Right cardiac atrium (tissue), 5 donors: ENCODE measurements around the gene SPR. TPM values are rescaled to one million over a fixed set of nuclear protein-coding genes. Genes with fewer than 3 reads are reported as not detected.
A peak's percentile ranks its signal among the peaks of the same experiment; 100 is the strongest.

Experiments used
- ATAC-seq, 2 donors: fragments of 200-7000 bp; cut with Tn5 transposase; one replicate each; pipeline versions ENCODE4 v1.8.0 to v1.9.1; 2020; ENCODE audit warnings: moderate library complexity in 2 of 2, mild to moderate bottlenecking in 1 of 2
- DNase-seq, 3 donors: peaks; one replicate each; pipeline ENCODE4 v3.0.0-alpha.2; 2020
- H3K27ac ChIP-seq: one replicate; pipeline ENCODE4 v1.5.1; 2013; ENCODE audit warnings: mild to moderate bottlenecking, low read length, control low read depth, moderate library complexity
- H3K27me3 ChIP-seq: one replicate; pipeline ENCODE4 v1.6.1; 2013; ENCODE audit not compliant: control insufficient read depth, insufficient read depth
- H3K4me1 ChIP-seq: one replicate; pipeline ENCODE4 v1.6.1; 2013; ENCODE audit warnings: low read length; ENCODE audit not compliant: control insufficient read depth, insufficient read depth
- H3K4me3 ChIP-seq: one replicate; pipeline ENCODE4 v1.5.1; 2013; ENCODE audit warnings: low read length, control low read depth
- H3K9me3 ChIP-seq: one replicate; pipeline ENCODE4 v1.6.1; 2013; ENCODE audit warnings: low read length; ENCODE audit not compliant: control insufficient read depth
- WGBS: extraction: QIAGEN DNeasy Blood & Tissue Kit; methylation state at CpG from one replicate; pipeline ENCODE4 v1.1.7; 2013; 5-methylcytosine and 5-hydroxymethylcytosine counted together
- intact Hi-C, 4 donors: fragments of 100-400 bp; cut with DNase I; formaldehyde crosslinking; loops; one replicate each; pipeline versions ENCODE4 v1.11.0 to v1.14.0; 2022 to 2023
- polyA plus RNA-seq: library from polyadenylated mRNA; stranded (reverse); fragments of 200-250 nt; gene quantifications from one replicate; pipeline ENCODE4 v1.2.3, GENCODE V29; 2013
- total RNA-seq, 4 donors: library from RNA; stranded (reverse); fragmentation: NEBNext Ultra II Directional; extraction: Animal tissue kit (Norgen Biotek cat#: 25700); gene quantifications; one replicate each; pipeline ENCODE4 v1.2.1, GENCODE V29; 2021
- donor health status: healthy with polysubstance abuse.
- donor health status: DM: no; HTN: yes; CAD: no.
- donor health status: DM: no; HTN: no; CAD: no.
- donor health status: DM: no; HTN: yes; CAD: no; lungs with severe emphysema.
- donor health status: DM: yes; HTN: yes; CAD: no.

Gene SPR
- total and polyA plus RNA-seq, 5 donors, result 35.9 to 56.3 (median 48.4) TPM

DNA sequence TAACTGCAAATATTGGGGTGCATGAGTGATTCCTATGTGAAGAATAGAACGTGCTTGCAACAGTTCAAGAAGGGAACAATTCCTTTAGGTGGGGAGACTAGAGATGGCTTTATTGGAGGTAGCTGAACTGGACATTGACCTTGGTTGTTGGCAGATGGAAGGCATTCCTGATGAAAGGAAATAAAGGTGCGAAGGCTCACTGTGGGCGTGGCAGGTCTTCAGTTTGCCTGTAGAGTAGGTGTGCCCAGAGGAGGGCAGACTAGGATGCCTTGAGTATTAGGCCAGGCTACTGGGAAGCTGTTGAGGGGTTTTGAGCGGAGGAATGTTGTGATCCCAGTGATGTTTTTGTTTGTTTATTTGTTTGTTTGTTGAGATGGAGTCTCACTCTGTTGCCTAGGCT is 2.8 kb downstream of the SPR start:
- Histone ChIP-seq H3K27ac (no peak overlapping the region), H3K4me3 (no peak overlapping the region), H3K4me1 (peaks cover 4% of the 10 kb centered on the region), H3K9me3 (no peaks in the 10 kb centered on the region), H3K27me3 (no peaks in the 10 kb centered on the region)
- DNase-seq (no peak), ATAC-seq (no peak)
- intact Hi-C loops, result loop anchor here (5.0 to 10.0 kb wide), 6 partner anchors 82 to 287 kb away; partner anchors contain the start of gene SFXN5 (in 1 of the 4)
- WGBS, result 91% methylated on average over 4 of the region's 4 CpGs

GRCh38 chr2:72891091-72891818 is 4.0 kb downstream of the SPR start:
- 69% methylated on average over 8 of the region's 8 CpGs for WGBS
- no peak overlapping the region for H3K27ac ChIP-seq
- H3K4me1 ChIP-seq, result peaks cover 9% of the 10 kb centered on the region
- intact Hi-C loops, result loop anchor here (5.0 to 10.0 kb wide), 5 partner anchors 81 to 286 kb away; no protein-coding TSS in a partner anchor
- H3K9me3 ChIP-seq, result no peaks in the 10 kb centered on the region
- H3K27me3 ChIP-seq, result no peaks in the 10 kb centered on the region
- ATAC-seq (no peak), DNase-seq (no peak)
- no peak overlapping the region for H3K4me3 ChIP-seq

DNA sequence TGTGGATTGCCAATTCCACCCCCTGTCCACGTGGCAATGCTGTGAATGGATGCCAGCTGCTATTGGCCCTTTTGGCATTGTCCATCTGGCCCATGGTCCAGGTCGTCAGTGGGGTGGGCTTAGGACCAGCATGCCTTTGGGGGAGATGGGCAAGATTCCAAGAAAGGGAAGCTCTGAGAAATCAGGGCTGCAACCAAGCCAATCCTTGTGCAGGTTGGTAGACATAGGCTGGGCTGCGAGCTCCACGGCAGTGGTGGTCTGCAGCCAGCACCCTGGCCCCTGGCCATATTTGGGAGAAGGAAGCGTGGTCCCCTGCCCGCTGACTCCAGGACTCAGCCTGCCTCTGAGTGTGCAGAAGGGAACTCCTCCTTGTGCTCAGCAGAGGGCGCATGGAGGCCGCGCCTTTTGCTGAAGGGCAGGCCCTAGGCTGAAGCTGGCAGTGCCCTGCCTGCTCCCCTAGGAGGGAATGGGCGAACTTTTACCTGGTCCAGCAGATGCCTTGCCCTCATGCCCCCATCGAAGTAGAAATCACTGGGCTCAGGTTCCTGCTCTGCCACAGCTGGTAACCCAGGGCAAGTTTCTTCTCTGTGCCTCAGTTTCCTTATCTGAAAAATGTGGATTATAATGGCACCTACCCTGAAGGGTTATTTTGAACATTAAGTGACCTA is 5.4 kb downstream of the SPR start:
- DNase-seq, result peak; percentile 70 to 86 (median 84)
- ATAC-seq, result peak; percentile 72 to 78
- Histone ChIP-seq H3K4me1 (peaks cover 9% of the 10 kb centered on the region), H3K4me3 (no peak overlapping the region), H3K27me3 (no peaks in the 10 kb centered on the region), H3K27ac (no peak overlapping the region), H3K9me3 (no peaks in the 10 kb centered on the region)
- intact Hi-C loops, result loop anchor here (5.0 to 10.0 kb wide), 5 partner anchors 80 to 285 kb away; no protein-coding TSS in a partner anchor
- WGBS, result 12% methylated on average over 11 of the region's 11 CpGs

DNA sequence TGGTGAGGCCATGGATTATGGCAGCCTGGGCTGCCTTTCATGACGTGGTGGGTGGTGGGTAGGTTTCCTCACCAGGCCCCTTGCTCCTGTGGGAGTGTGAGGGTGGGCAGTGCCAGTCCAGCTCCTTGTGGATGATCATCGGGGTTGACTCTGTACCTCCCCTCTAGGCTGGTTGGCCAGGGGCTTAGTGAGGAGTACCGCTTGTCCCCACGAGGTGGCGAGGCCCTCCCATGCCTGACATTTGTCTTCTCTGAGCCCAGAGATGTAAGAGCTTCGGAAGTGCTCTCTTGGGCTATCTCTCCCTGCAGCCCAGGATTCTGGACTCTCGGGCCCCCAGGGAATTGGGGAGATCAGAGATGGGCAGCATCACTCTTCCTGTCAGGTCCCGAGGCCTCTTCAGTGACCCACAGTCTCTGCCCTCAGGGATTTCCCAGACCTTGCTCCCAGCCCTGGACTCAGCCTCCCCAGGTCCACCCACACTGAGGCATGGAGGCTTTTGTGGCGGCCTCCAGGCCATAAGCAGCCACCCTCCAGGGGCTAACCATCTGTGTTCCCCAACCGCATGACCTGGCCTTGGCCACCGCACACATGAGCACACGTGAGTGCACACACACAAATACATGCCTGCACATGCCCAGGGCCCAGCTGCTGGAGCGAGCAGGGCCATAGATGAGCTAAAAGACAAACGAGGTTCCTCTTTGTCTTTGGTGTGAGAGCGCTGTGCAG is 6.5 kb downstream of the SPR start:
- ATAC-seq, result peak; percentile 48 to 64
- 44% methylated on average over 15 of the region's 15 CpGs for WGBS
- H3K27ac ChIP-seq, result no peak overlapping the region
- H3K9me3 ChIP-seq, result no peaks in the 10 kb centered on the region
- intact Hi-C loops, result loop anchor here (5.0 to 10.0 kb wide), 5 partner anchors 79 to 284 kb away; no protein-coding TSS in a partner anchor
- no peak overlapping the region for H3K4me3 ChIP-seq
- DNase-seq, result peak in 2 of 3 donors; percentile 69 to 81
- no peaks in the 10 kb centered on the region for H3K27me3 ChIP-seq
- H3K4me1 ChIP-seq, result peaks cover 9% of the 10 kb centered on the region

GRCh38 chr2:72894514-72894913 is 7.3 kb downstream of the SPR start:
- no peaks in the 10 kb centered on the region for H3K27me3 ChIP-seq
- WGBS, result 91% methylated on average over 9 of the region's 9 CpGs
- H3K4me1 ChIP-seq, result peaks cover 5% of the 10 kb centered on the region
- intact Hi-C loops, result loop anchor here (5.0 to 10.0 kb wide), 5 partner anchors 78 to 283 kb away; no protein-coding TSS in a partner anchor
- H3K9me3 ChIP-seq, result no peaks in the 10 kb centered on the region
- ATAC-seq, result no peak
- H3K27ac ChIP-seq, result no peak overlapping the region
- no peak overlapping the region for H3K4me3 ChIP-seq
- no peak for DNase-seq

- no peak for DNase-seq
- 12% methylated on average over 4 of the region's 4 CpGs for WGBS
Observed at GRCh38 chr2:72895154-72895553, 7.9 kb downstream of the SPR start.

GRCh38 chr2:72895759-72896281 is 8.6 kb downstream of the SPR start:
- no peak overlapping the region for H3K4me3 ChIP-seq
- intact Hi-C loops, result loop anchor here in 1 of 4 donors (10.0 kb wide), 1 partner anchor 99 kb away; no protein-coding TSS in a partner anchor
- H3K27ac ChIP-seq, result no peak overlapping the region
- WGBS, result 6% methylated on average over 16 of the region's 16 CpGs
- ATAC-seq, result peak; percentile 55 to 69
- peak; percentile 58 to 82 (median 80) for DNase-seq
- peaks cover 5% of the 10 kb centered on the region for H3K4me1 ChIP-seq
- no peaks in the 10 kb centered on the region for H3K9me3 ChIP-seq
- H3K27me3 ChIP-seq, result no peaks in the 10 kb centered on the region

More at GRCh38 chr2:72895154-72895553, 7.9 kb downstream of the SPR start:
- Histone ChIP-seq H3K27ac (no peak overlapping the region), H3K9me3 (no peaks in the 10 kb centered on the region), H3K4me1 (peaks cover 5% of the 10 kb centered on the region), H3K27me3 (no peaks in the 10 kb centered on the region), H3K4me3 (no peak overlapping the region)
- intact Hi-C loops, result loop anchor here in 1 of 4 donors (10.0 kb wide), 1 partner anchor 100 kb away; no protein-coding TSS in a partner anchor
- ATAC-seq, result no peak

GRCh38 chr2:72896446-72896845 is 9.2 kb downstream of the SPR start:
- no peak for ATAC-seq
- Histone ChIP-seq H3K27ac (no peak overlapping the region), H3K4me3 (no peak overlapping the region), H3K4me1 (peaks cover 5% of the 10 kb centered on the region), H3K9me3 (no peaks in the 10 kb centered on the region), H3K27me3 (no peaks in the 10 kb centered on the region)
- 78% methylated on average over 4 of the region's 4 CpGs for WGBS
- intact Hi-C loops, result loop anchor here in 1 of 4 donors (10.0 kb wide), 1 partner anchor 98 kb away; no protein-coding TSS in a partner anchor
- no peak for DNase-seq

GRCh38 chr2:72897785-72898584 is 10.8 kb downstream of the SPR start:
- no peaks in the 10 kb centered on the region for H3K27me3 ChIP-seq
- 64% methylated on average over 18 of the region's 18 CpGs for WGBS
- DNase-seq, result no peak
- intact Hi-C loops, result loop anchor here in 1 of 4 donors (10.0 kb wide), 1 partner anchor 97 kb away; no protein-coding TSS in a partner anchor
- no peak for ATAC-seq
- no peak overlapping the region for H3K27ac ChIP-seq
- peaks cover 5% of the 10 kb centered on the region for H3K4me1 ChIP-seq
- H3K9me3 ChIP-seq, result no peaks in the 10 kb centered on the region
- H3K4me3 ChIP-seq, result no peak overlapping the region

- Histone ChIP-seq H3K9me3 (no peaks in the 10 kb centered on the region), H3K4me1 (peaks cover 5% of the 10 kb centered on the region), H3K4me3 (no peak overlapping the region), H3K27ac (no peak overlapping the region), H3K27me3 (no peaks in the 10 kb centered on the region)
- intact Hi-C loops, result loop anchor here in 1 of 4 donors (10.0 kb wide), 1 partner anchor 96 kb away; no protein-coding TSS in a partner anchor
- WGBS, result 81% methylated on average over 2 of the region's 2 CpGs
- no peak for ATAC-seq
- no peak for DNase-seq
Observed at GRCh38 chr2:72898585-72898906, 11.3 kb downstream of the SPR start.
